PC-9 (cell line): ENCODE measurements around the gene UBA3. TPM values are rescaled to one million over a fixed set of nuclear protein-coding genes. Genes with fewer than 3 reads are reported as not detected.

Experiments
- BruUV-seq: library from RNA; stranded (reverse); fragments of 400-500 nt; replicated peaks from 2 replicates; lab custom pipeline; 2021; lab: Mats Ljungman, UMichigan
- CTCF ChIA-PET: fragments of 300-600 bp; sonication (Branson Sonifier 250); formaldehyde crosslinking; loops from one replicate; lab custom pipeline; 2022; ENCODE audit warnings: antibody characterized with exemption; lab: Charles Lee
- POLR2A ChIA-PET: fragments of 300-600 bp; sonication (Branson Sonifier 250); formaldehyde crosslinking; loops from one replicate; lab custom pipeline; 2022; ENCODE audit warnings: antibody characterized with exemption; ENCODE audit not compliant: unreplicated experiment; lab: Charles Lee
- DNase-seq, 2 experiments: peaks; one replicate each; pipeline versions ENCODE4 v3.0.0 to v3.0.0-alpha.2; 2015 to 2022; ENCODE audit warnings: mixed read lengths in 1 of 2
- H2AFZ ChIP-seq: fragments of 200-600 bp; sonication (generic); 2 replicates; pipeline ENCODE4 v1.8.1; 2017; ENCODE audit warnings: antibody characterized with exemption
- H3F3A ChIP-seq: fragments of 200-600 bp; sonication (generic); 2 replicates; pipeline ENCODE4 v1.8.1; 2017; ENCODE audit warnings: antibody characterized with exemption, mild to moderate bottlenecking, low read depth; ENCODE audit not compliant: insufficient read depth
- H3K27ac ChIP-seq: fragments of 200-600 bp; sonication (generic); 2 replicates; pipeline ENCODE4 v1.6.1; 2016; ENCODE audit warnings: mixed run types
- H3K27me3 ChIP-seq: fragments of 200-600 bp; sonication (generic); 2 replicates; pipeline ENCODE4 v1.6.1; 2016; ENCODE audit warnings: low read depth, mixed run types; ENCODE audit not compliant: insufficient read depth
- H3K36me3 ChIP-seq: fragments of 200-600 bp; sonication (generic); 2 replicates; pipeline ENCODE4 v1.6.1; 2016; ENCODE audit warnings: low read depth, mixed run types
- H3K4me1 ChIP-seq: fragments of 200-600 bp; sonication (generic); replicated peaks from 2 replicates; pipeline ENCODE4 v1.6.1; 2016; ENCODE audit warnings: mixed run types; ENCODE audit not compliant: insufficient read depth
- H3K4me2 ChIP-seq: fragments of 200-600 bp; sonication (generic); 2 replicates; pipeline ENCODE4 v1.6.1; 2017; ENCODE audit warnings: mixed run types
- H3K4me3 ChIP-seq: fragments of 200-600 bp; sonication (generic); 2 replicates; pipeline ENCODE4 v1.6.1; 2016; ENCODE audit warnings: mixed run types
- H3K79me2 ChIP-seq: fragments of 200-600 bp; sonication (generic); 2 replicates; pipeline ENCODE4 v1.6.1; 2017; ENCODE audit warnings: low read depth, mixed run types
- H3K9me2 ChIP-seq: fragments of 200-600 bp; sonication (generic); 2 replicates; pipeline ENCODE4 v1.8.1; 2017; ENCODE audit warnings: mild to moderate bottlenecking; ENCODE audit not compliant: insufficient read depth
- H3K9me3 ChIP-seq: fragments of 200-600 bp; sonication (generic); 2 replicates; pipeline ENCODE4 v1.8.1; 2016; ENCODE audit warnings: low read depth; ENCODE audit not compliant: insufficient read depth
- H4K20me1 ChIP-seq: fragments of 200-600 bp; sonication (generic); 2 replicates; pipeline ENCODE4 v1.8.1; 2017; ENCODE audit not compliant: insufficient read depth
- CTCF ChIP-seq: fragments of 200-600 bp; sonication (generic); conservative IDR thresholded peaks from 2 replicates; pipeline ENCODE4 v1.6.1; 2017; ENCODE audit warnings: mixed run types, antibody characterized with exemption, mild to moderate bottlenecking, moderate library complexity
- EZH2 ChIP-seq: fragments of 200-600 bp; sonication (generic); IDR thresholded peaks from 2 replicates; pipeline ENCODE4 v1.8.0; 2017; ENCODE audit warnings: antibody characterized with exemption, low read depth
- intact Hi-C: fragments of 100-400 bp; cut with micrococcal nuclease; formaldehyde crosslinking; loops from one replicate; pipeline ENCODE4 v1.10.0; 2022; ENCODE audit not compliant: unreplicated experiment
- total RNA-seq: library from RNA; stranded (reverse); gene quantifications from 2 replicates; pipeline ENCODE4 v1.2.3, GENCODE V29; 2021

Gene UBA3
- total RNA-seq, 1 experiment from 2014 or later: 88.8 TPM

GRCh38 chr3:69081583-69082262, 1.6 kb upstream of the UBA3 start:
- intact Hi-C loops: loop anchor here (10.0 kb wide), 1 partner anchor 153 kb away; no protein-coding TSS in a partner anchor
- peak overlapping the region; percentile 94; the same call in 1 of the 2 replicates for H3K27ac ChIP-seq
- no peaks in the 10 kb centered on the region for H4K20me1 ChIP-seq
- H3K4me1 ChIP-seq: peaks cover 60% of the 10 kb centered on the region
- H3K79me2 ChIP-seq: peaks cover 39% of the 10 kb centered on the region
- peak overlapping the region; percentile 19; the same call in 1 of the 2 replicates for H3K4me2 ChIP-seq
- no peaks in the 10 kb centered on the region for H3K9me2 ChIP-seq
- H3K4me3 ChIP-seq: no peak overlapping the region
- H3F3A ChIP-seq: peaks cover 31% of the 10 kb centered on the region
- no peaks in the 10 kb centered on the region for H3K9me3 ChIP-seq
- DNase-seq: peak in 1 of 2 experiments; percentile 67
- no peak for TF ChIP-seq CTCF
- H2AFZ ChIP-seq: no peak overlapping the region
- no peaks in the 10 kb centered on the region for H3K36me3 ChIP-seq
- POLR2A ChIA-PET: interaction anchor here (0.7 kb wide), 1 partner anchor 61 kb away, joined by 7 read pairs; no protein-coding TSS in a partner anchor
- CTCF ChIA-PET: interaction anchor here (0.5 kb wide), 1 partner anchor 77 kb away, joined by 4 read pairs; no protein-coding TSS in a partner anchor
- no TSS peak for BruUV-seq
- H3K27me3 ChIP-seq: no peaks in the 10 kb centered on the region

- Histone ChIP-seq H3K9me2 (no peaks in the 10 kb centered on the region), H3F3A (peaks cover 17% of the 10 kb centered on the region), H3K4me3 (peak overlapping the region; percentile 90), H3K36me3 (no peaks in the 10 kb centered on the region), H3K4me2 (peak overlapping the region; percentile 94), H4K20me1 (no peaks in the 10 kb centered on the region), H3K9me3 (no peaks in the 10 kb centered on the region), H3K27ac (peak overlapping the region; percentile 34), H3K27me3 (no peaks in the 10 kb centered on the region), H3K4me1 (peaks cover 52% of the 10 kb centered on the region), H2AFZ (0 out of 2 replicates have a peak overlapping the region, but pooled peaks have one; percentile 52), H3K79me2 (peaks cover 29% of the 10 kb centered on the region)
- POLR2A ChIA-PET: no interaction called here
- TF ChIP-seq CTCF (no peak), EZH2 (no peak)
- CTCF ChIA-PET: interaction anchor here (0.6 kb wide), 1 partner anchor 340 kb away, joined by 6 read pairs; no protein-coding TSS in a partner anchor
- TSS peak; percentile 64 for BruUV-seq
- DNase-seq: peak in 1 of 2 experiments; percentile 38
- intact Hi-C loops: loop anchor here (10.0 kb wide), 1 partner anchor 155 kb away; no protein-coding TSS in a partner anchor
These were observed 651 bp downstream of the UBA3 start for GRCh38 chr3:69079269-69080159.

- no peaks in the 10 kb centered on the region for H3F3A ChIP-seq
- TF ChIP-seq CTCF (no peak), EZH2 (no peak)
- H3K27ac ChIP-seq: no peak overlapping the region
- intact Hi-C loops: no loop called here
- no peaks in the 10 kb centered on the region for H3K27me3 ChIP-seq
- H3K36me3 ChIP-seq: peaks cover 3% of the 10 kb centered on the region; the same call in 1 of the 2 replicates
- ChIA-PET CTCF (interaction anchor here (0.6 kb wide), 1 partner anchor 72 kb away, joined by 4 read pairs; no protein-coding TSS in a partner anchor), POLR2A (interaction anchor here (0.9 kb wide), 1 partner anchor 29 kb away, joined by 3 read pairs; no protein-coding TSS in a partner anchor)
- H3K4me2 ChIP-seq: no peak overlapping the region
- no TSS peak for BruUV-seq
- peaks cover 23% of the 10 kb centered on the region for H3K79me2 ChIP-seq
- no peaks in the 10 kb centered on the region for H3K9me3 ChIP-seq
- H3K4me1 ChIP-seq: peaks cover under 1% of the 10 kb centered on the region; the same call in 1 of the 2 replicates
- DNase-seq: no peak
- no peaks in the 10 kb centered on the region for H4K20me1 ChIP-seq
- no peak overlapping the region for H2AFZ ChIP-seq
- H3K4me3 ChIP-seq: no peak overlapping the region
- no peaks in the 10 kb centered on the region for H3K9me2 ChIP-seq
These were observed 7.2 kb downstream of the UBA3 start for GRCh38 chr3:69072928-69073327.
